Spleen (tissue), 11 donors: Measurements from ENCODE around the gene EDNRA. TPM values are rescaled to one million over a fixed set of nuclear protein-coding genes. Genes with fewer than 3 reads are reported as not detected.

Experiments used
- DNase-seq: peaks from one replicate; pipeline ENCODE4 v3.0.0-alpha.2; 2020
- H3K27ac ChIP-seq, 8 donors: fragments of 200-600 bp; sonication (generic) in 7 of 8; 1 replicate in 4 of 8; 2 replicates in 4 of 8; pipeline versions ENCODE4 v1.5.0 to v1.8.0; 2016 to 2021; ENCODE audit warnings: inconsistent platforms in 4 of 8, mild to moderate bottlenecking in 4 of 8, moderate library complexity in 1 of 8
- H3K27me3 ChIP-seq, 7 donors: fragments of 200-600 bp; sonication (generic) in 6 of 7; replicated peaks in 1 of 7; 1 replicate in 4 of 7; 2 replicates in 3 of 7; pipeline versions ENCODE4 v1.5.0 to v1.8.0; 2016 to 2021; ENCODE audit warnings: inconsistent platforms in 3 of 7, mild to moderate bottlenecking in 1 of 7
- H3K36me3 ChIP-seq, 6 donors: fragments of 200-600 bp; sonication (generic) in 5 of 6; 1 replicate in 4 of 6; 2 replicates in 2 of 6; pipeline versions ENCODE4 v1.5.0 to v1.8.0; 2016 to 2021; ENCODE audit warnings: inconsistent platforms in 2 of 6
- H3K4me1 ChIP-seq, 6 donors: fragments of 200-600 bp; sonication (generic) in 5 of 6; 1 replicate in 3 of 6; 2 replicates in 3 of 6; pipeline versions ENCODE4 v1.5.0 to v1.8.0; 2016 to 2021; ENCODE audit warnings: inconsistent platforms in 3 of 6
- H3K4me3 ChIP-seq, 8 donors: fragments of 200-600 bp; sonication (generic) in 7 of 8; 1 replicate in 4 of 8; 2 replicates in 4 of 8; pipeline versions ENCODE4 v1.5.0 to v1.8.0; 2016 to 2021; ENCODE audit warnings: inconsistent platforms in 4 of 8, mild to moderate bottlenecking in 4 of 8, moderate library complexity in 2 of 8
- H3K9me3 ChIP-seq, 8 donors: fragments of 200-600 bp; sonication (generic) in 7 of 8; 1 replicate in 4 of 8; 2 replicates in 4 of 8; pipeline versions ENCODE4 v1.5.0 to v1.8.0; 2016 to 2021; ENCODE audit warnings: inconsistent platforms in 4 of 8
- CTCF ChIP-seq, 11 experiments: fragments of 200-600 bp in 7 of 11; fragments of 450-650 bp in 4 of 11; sonication (generic) in 4 of 11; IDR thresholded peaks in 8 of 11; conservative IDR thresholded peaks in 3 of 11; 1 replicate in 7 of 11; 2 replicates in 4 of 11; pipeline versions ENCODE4 v1.4.0 to v1.8.0; 2016 to 2021; ENCODE audit warnings: antibody characterized with exemption in 11 of 11, inconsistent platforms in 4 of 11, mild to moderate bottlenecking in 1 of 11
- POLR2A ChIP-seq, 3 donors: fragments of 450-650 bp; IDR thresholded peaks; one replicate each; pipeline ENCODE4 v1.5.1; 2017; ENCODE audit warnings: antibody characterized with exemption in 3 of 3, mild to moderate bottlenecking in 1 of 3
- POLR2AphosphoS5 ChIP-seq, 3 donors: sonication (generic); formaldehyde crosslinking; IDR thresholded peaks; one replicate each; pipeline ENCODE4 v1.5.1; 2017; ENCODE audit warnings: antibody characterized with exemption in 3 of 3
- WGBS, 5 donors: extraction: QIAGEN DNeasy Blood & Tissue Kit in 3 of 5; methylation state at CpG; one replicate each; pipeline versions ENCODE4 v1.1.5 to v1.1.7; 2013 to 2018; 5-methylcytosine and 5-hydroxymethylcytosine counted together
- intact Hi-C: fragments of 100-400 bp; cut with DNase I; formaldehyde crosslinking; loops from one replicate; pipeline ENCODE4 v1.15.0; 2023; ENCODE audit warnings: low total_unique reads
- polyA plus RNA-seq, 3 donors: library from polyadenylated mRNA; stranded (reverse); fragments of 200-250 nt; gene quantifications; one replicate each; pipeline ENCODE4 v1.2.1, GENCODE V29; 2013
- total RNA-seq, 7 donors: library from RNA; depleted of rRNA in 3 of 7; stranded (reverse); fragments of >200 nt in 3 of 7; fragmentation: NEBNext Ultra II Directional in 4 of 7; extraction: Animal tissue kit (Norgen Biotek cat#: 25700) in 4 of 7; gene quantifications; one replicate each; pipeline versions ENCODE4 v1.1.0 to v1.2.1, GENCODE V29; 2016 to 2021
- donor health status: healthy with polysubstance abuse.
- donor health status: DM: no; HTN: no; CAD: no; lungs with moderate emphysema.
- donor health status: DM: no; HTN: no; CAD: no.
- donor health status: Bipolar disorder and iron deficiency.
- donor health status: healthy.
- donor health status: DM: no; HTN: no; CAD: no.
- donor health status: DM: yes; HTN: yes; CAD: no.

The EDNRA gene
- total and polyA plus RNA-seq, 10 donors = 1.0 to 21.4 (median 8.7) TPM

GRCh38 chr4:147515220-147515936 is 34.5 kb downstream of the EDNRA start:
- no peak for TF ChIP-seq CTCF (IDR thresholded peaks at IDR 0.05 in 8 of 11, conservative IDR thresholded peaks at IDR 0.05 in 3 of 11)
- TF ChIP-seq POLR2AphosphoS5 (IDR thresholded peaks at IDR 0.05) = no peak
- no peak for TF ChIP-seq POLR2A (IDR thresholded peaks at IDR 0.05)
- 67 to 93% (median 86%) methylated on average over 1 of the region's 1 CpG for WGBS, 5 donors
- Histone ChIP-seq H3K27me3 (no peaks in the 10 kb centered on the region), H3K27ac (no peak overlapping the region), H3K9me3 (no peaks in the 10 kb centered on the region), H3K4me3 (no peak overlapping the region), H3K36me3 (no peaks in the 10 kb centered on the region), H3K4me1 (no peaks in the 10 kb centered on the region)
- intact Hi-C loops = no loop called here
- DNase-seq = no peak

DNA sequence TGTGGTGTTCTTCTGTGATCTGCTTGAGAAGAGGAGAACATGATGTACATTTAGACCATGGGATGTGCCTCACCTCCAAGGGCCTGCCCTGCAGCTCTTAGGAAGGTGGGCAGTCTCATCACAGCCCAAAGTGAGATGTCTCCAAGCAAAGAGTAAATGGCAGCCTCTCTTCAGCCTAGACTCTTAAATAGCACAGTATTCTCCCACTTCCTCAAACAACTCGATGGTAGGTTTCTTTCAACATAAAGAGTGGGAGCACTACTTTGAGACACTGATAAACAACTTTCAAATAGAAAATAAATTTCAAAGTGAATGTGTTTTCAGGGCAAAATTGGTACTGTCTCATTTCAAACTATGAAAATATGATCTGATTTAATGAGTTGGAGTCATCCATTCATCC is 35.2 kb downstream of the EDNRA start:
- no peak overlapping the region for H3K27ac ChIP-seq
- WGBS, 5 donors = 27 to 42% (median 30%) methylated on average over 1 of the region's 1 CpG
- intact Hi-C loops = no loop called here
- H3K27me3 ChIP-seq = no peaks in the 10 kb centered on the region
- DNase-seq = no peak
- no peaks in the 10 kb centered on the region for H3K36me3 ChIP-seq
- no peak overlapping the region for H3K4me3 ChIP-seq
- H3K9me3 ChIP-seq = no peaks in the 10 kb centered on the region
- H3K4me1 ChIP-seq = no peaks in the 10 kb centered on the region
- TF ChIP-seq POLR2AphosphoS5 (IDR thresholded peaks at IDR 0.05) = no peak
- TF ChIP-seq POLR2A (IDR thresholded peaks at IDR 0.05) = no peak
- TF ChIP-seq CTCF (IDR thresholded peaks at IDR 0.05 in 8 of 11, conservative IDR thresholded peaks at IDR 0.05 in 3 of 11) = no peak

GRCh38 chr4:147518086-147518485 is 37.2 kb downstream of the EDNRA start:
- TF ChIP-seq POLR2AphosphoS5 (IDR thresholded peaks at IDR 0.05) (no peak), POLR2A (IDR thresholded peaks at IDR 0.05) (no peak)
- intact Hi-C loops = no loop called here
- 81 to 95% (median 88%) methylated on average over 2 of the region's 2 CpGs for WGBS, 5 donors

GRCh38 chr4:147518846-147519767 is 38.2 kb downstream of the EDNRA start:
- TF ChIP-seq CTCF (IDR thresholded peaks at IDR 0.05 in 8 of 11, conservative IDR thresholded peaks at IDR 0.05 in 3 of 11) (peak in 10 of 11 experiments; percentile 25 to 66 (median 52)), POLR2A (IDR thresholded peaks at IDR 0.05) (no peak)
- intact Hi-C loops = no loop called here
- Histone ChIP-seq H3K27ac (no peak overlapping the region), H3K9me3 (no peaks in the 10 kb centered on the region), H3K4me1 (no peaks in the 10 kb centered on the region), H3K27me3 (no peaks in the 10 kb centered on the region), H3K36me3 (no peaks in the 10 kb centered on the region), H3K4me3 (no peak overlapping the region)
- WGBS, 5 donors = 75 to 93% (median 87%) methylated on average over 3 of the region's 3 CpGs
- DNase-seq = no peak

More at GRCh38 chr4:147518086-147518485, 37.2 kb downstream of the EDNRA start:
- Histone ChIP-seq H3K27ac (no peak overlapping the region), H3K27me3 (no peaks in the 10 kb centered on the region), H3K36me3 (no peaks in the 10 kb centered on the region), H3K9me3 (no peaks in the 10 kb centered on the region), H3K4me3 (no peak overlapping the region), H3K4me1 (no peaks in the 10 kb centered on the region)
- no peak for DNase-seq
